OCI-LY3 (cell line): Measurements from ENCODE around the gene ATP6V1G1.

Source experiments
- H2AFZ ChIP-seq: fragments of 200-600, 300-600 bp; shearing (Covaris generic); 2 replicates; pipeline ENCODE4 v1.6.0; 2014; ENCODE audit warnings: antibody characterized with exemption, low read depth, low read length
- H3K27ac ChIP-seq: fragments of 200-600, 300-600 bp; sonication (generic); 2 replicates; pipeline ENCODE4 v1.5.1; 2014; ENCODE audit warnings: mild to moderate bottlenecking, low read length, moderate library complexity, mixed read lengths
- H3K27me3 ChIP-seq: fragments of 200-600, 300-600 bp; sonication (generic); 2 replicates; pipeline ENCODE4 v1.6.1; 2014; ENCODE audit warnings: low read depth, low read length, mixed read lengths
- H3K36me3 ChIP-seq: fragments of 200-600, 300-600 bp; sonication (generic); replicated peaks from 2 replicates; pipeline ENCODE3; 2014; ENCODE audit warnings: low read depth, low read length, mixed read lengths
- H3K4me1 ChIP-seq: fragments of 300-600, 200-600 bp; sonication (generic); 2 replicates; pipeline ENCODE4 v1.6.1; 2014; ENCODE audit warnings: low read length, mixed read lengths
- H3K4me2 ChIP-seq: fragments of 200-600, 300-600 bp; sonication (generic); 2 replicates; pipeline ENCODE4 v1.6.1; 2014; ENCODE audit warnings: low read length, mixed read lengths
- H3K4me3 ChIP-seq: fragments of 300-600, 200-600 bp; sonication (generic); 2 replicates; pipeline ENCODE4 v1.5.1; 2014; ENCODE audit warnings: antibody characterized with exemption, mild to moderate bottlenecking, low read length, moderate library complexity
- H3K79me2 ChIP-seq: fragments of 300-600, 200-600 bp; shearing (Covaris generic); 2 replicates; pipeline ENCODE4 v1.6.1; 2014; ENCODE audit warnings: mild to moderate bottlenecking, low read length, mixed read lengths
- H3K9ac ChIP-seq: fragments of 300-600, 200-600 bp; shearing (Covaris generic); 2 replicates; pipeline ENCODE4 v1.6.0; 2014; ENCODE audit warnings: mild to moderate bottlenecking, low read length, moderate library complexity
- H3K9me3 ChIP-seq: fragments of 200-600, 300-600 bp; shearing (Covaris generic); 2 replicates; pipeline ENCODE4 v1.6.1; 2014; ENCODE audit warnings: low read length, mixed read lengths; ENCODE audit not compliant: insufficient read depth
- H4K20me1 ChIP-seq: fragments of 200-600, 300-600 bp; sonication (generic); 2 replicates; pipeline ENCODE4 v1.6.1; 2016; ENCODE audit warnings: low read length, mixed read lengths; ENCODE audit not compliant: insufficient read depth
- CTCF ChIP-seq: fragments of 200-600, 300-600 bp; sonication (generic); IDR thresholded peaks from 2 replicates; pipeline ENCODE4 v1.5.1; 2014; ENCODE audit warnings: antibody characterized with exemption, low read length, low read depth
- EZH2phosphoT487 ChIP-seq: fragments of 200-600 bp; shearing (Covaris generic); IDR thresholded peaks from 2 replicates; pipeline ENCODE4 v1.6.1; 2018; ENCODE audit warnings: antibody characterized with exemption, mixed run types, low read depth

Gene ATP6V1G1

GRCh38 chr9:114613087-114613486 lies 25.5 kb downstream of the ATP6V1G1 start:
- Histone ChIP-seq H3K79me2 (peaks cover 92% of the 10 kb centered on the region), H3K36me3 (peaks cover 37% of the 10 kb centered on the region), H3K9me3 (peaks cover 3% of the 10 kb centered on the region; the same call in 1 of the 2 replicates), H2AFZ (no peak overlapping the region), H4K20me1 (no peaks in the 10 kb centered on the region), H3K4me1 (peaks cover 65% of the 10 kb centered on the region), H3K9ac (peak overlapping the region; percentile 97), H3K27me3 (no peaks in the 10 kb centered on the region), H3K4me3 (peak overlapping the region; percentile 85), H3K27ac (peak overlapping the region; percentile 98), H3K4me2 (peak overlapping the region; percentile 84)
- TF ChIP-seq CTCF (no peak), EZH2phosphoT487 (no peak)

- Histone ChIP-seq H3K9me3 (peaks cover 3% of the 10 kb centered on the region; the same call in 1 of the 2 replicates), H3K9ac (peak overlapping the region; percentile 97; the same call in 1 of the 2 replicates), H3K4me1 (peaks cover 64% of the 10 kb centered on the region), H2AFZ (no peak overlapping the region), H3K36me3 (peaks cover 42% of the 10 kb centered on the region), H3K4me3 (peak overlapping the region; percentile 85; the same call in 1 of the 2 replicates), H3K27me3 (no peaks in the 10 kb centered on the region), H4K20me1 (no peaks in the 10 kb centered on the region), H3K27ac (peak overlapping the region; percentile 98), H3K79me2 (peaks cover 97% of the 10 kb centered on the region), H3K4me2 (peak overlapping the region; percentile 84)
- TF ChIP-seq EZH2phosphoT487 (no peak), CTCF (no peak)
Measured at GRCh38 chr9:114613919-114614318, 26.4 kb downstream of the ATP6V1G1 start.

GRCh38 chr9:114614373-114614772 lies 26.8 kb downstream of the ATP6V1G1 start:
- Histone ChIP-seq H3K27me3 (no peaks in the 10 kb centered on the region), H3K4me2 (peak overlapping the region; percentile 84; the same call in 1 of the 2 replicates), H3K4me3 (no peak overlapping the region), H3K79me2 (peaks cover 99% of the 10 kb centered on the region), H3K36me3 (peaks cover 44% of the 10 kb centered on the region), H3K9me3 (peaks cover 3% of the 10 kb centered on the region; the same call in 1 of the 2 replicates), H3K27ac (peak overlapping the region; percentile 98; the same call in 1 of the 2 replicates), H3K4me1 (peaks cover 64% of the 10 kb centered on the region), H4K20me1 (no peaks in the 10 kb centered on the region), H2AFZ (no peak overlapping the region), H3K9ac (no peak overlapping the region)
- TF ChIP-seq CTCF = no peak
- TF ChIP-seq EZH2phosphoT487 = no peak

GRCh38 chr9:114616684-114617520 lies 29.3 kb downstream of the ATP6V1G1 start:
- Histone ChIP-seq H4K20me1 (peaks cover 3% of the 10 kb centered on the region; the same call in 1 of the 2 replicates), H3K9ac (peak overlapping the region; percentile 52; the same call in 1 of the 2 replicates), H3K79me2 (peaks cover 99% of the 10 kb centered on the region), H3K9me3 (peaks cover 3% of the 10 kb centered on the region; the same call in 1 of the 2 replicates), H3K36me3 (peaks cover 62% of the 10 kb centered on the region), H3K4me1 (peaks cover 55% of the 10 kb centered on the region), H3K4me2 (peak overlapping the region; percentile 65), H2AFZ (no peak overlapping the region), H3K27ac (peak overlapping the region; percentile 89), H3K27me3 (no peaks in the 10 kb centered on the region), H3K4me3 (peak overlapping the region; percentile 28; the same call in 1 of the 2 replicates)
- no peak for TF ChIP-seq CTCF
- no peak for TF ChIP-seq EZH2phosphoT487
